OCI-LY1 (cell line): ENCODE results near the gene DOCK7.

Source experiments
- EZH2 ChIP-seq: fragments of 200-600 bp; sonication (generic), shearing (Covaris generic); IDR thresholded peaks from 2 replicates; pipeline ENCODE4 v1.8.0; 2017; ENCODE audit warnings: borderline replicate concordance, mixed run types, mild to moderate bottlenecking, antibody characterized with exemption, low read length, moderate library complexity, mixed read lengths
- TF ChIP-seq, protein P1 (sequence below): fragments of 200-600 bp; sonication (generic), shearing (Covaris generic); IDR thresholded peaks from 2 replicates; pipeline ENCODE4 v1.5.1; 2017; ENCODE audit warnings: mild to moderate bottlenecking, antibody characterized with exemption, low read length, moderate library complexity, mixed read lengths

DNA sequence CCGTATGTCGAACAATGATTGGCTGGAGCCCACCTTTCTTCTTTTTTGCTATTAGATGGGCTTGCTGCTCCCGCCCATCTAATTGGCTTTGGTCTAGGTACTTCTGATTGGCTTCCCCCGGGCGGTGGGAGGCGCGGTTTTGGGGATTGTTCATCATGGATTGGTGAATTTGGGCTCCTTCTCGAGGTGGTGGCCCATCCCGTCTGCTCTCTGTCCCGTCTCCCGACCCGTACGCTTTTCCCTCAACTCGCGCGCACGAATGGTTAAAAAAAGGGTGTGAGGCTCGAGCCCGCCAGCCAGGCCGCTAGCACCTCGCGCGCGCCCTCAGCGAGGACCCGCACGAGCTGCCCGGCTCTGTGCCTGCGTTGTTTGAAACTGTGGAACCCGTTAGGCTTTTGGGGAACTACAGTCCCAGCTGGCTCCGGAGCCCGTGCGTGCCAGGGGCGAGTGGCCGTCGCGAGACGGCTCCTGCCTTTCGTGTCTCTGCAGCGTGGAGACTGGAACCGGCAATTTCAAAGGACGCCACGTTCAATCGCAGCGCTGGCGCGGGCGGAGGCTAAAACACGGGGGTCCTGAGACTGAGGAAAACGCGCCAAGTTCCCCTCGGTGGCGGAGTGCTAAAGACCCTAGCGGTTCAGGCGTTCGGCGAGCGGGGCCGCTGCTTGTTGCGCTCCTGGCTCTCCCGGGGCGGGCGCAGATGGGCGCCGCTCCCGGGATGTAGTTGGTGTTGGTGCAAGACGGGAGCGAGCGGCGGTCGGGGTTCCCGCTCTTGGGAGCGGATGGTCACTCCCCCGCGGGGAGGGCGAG lies 251.5 kb downstream of the DOCK7 start, which contains the start of gene USP1:
- TF ChIP-seq, protein P1, sequence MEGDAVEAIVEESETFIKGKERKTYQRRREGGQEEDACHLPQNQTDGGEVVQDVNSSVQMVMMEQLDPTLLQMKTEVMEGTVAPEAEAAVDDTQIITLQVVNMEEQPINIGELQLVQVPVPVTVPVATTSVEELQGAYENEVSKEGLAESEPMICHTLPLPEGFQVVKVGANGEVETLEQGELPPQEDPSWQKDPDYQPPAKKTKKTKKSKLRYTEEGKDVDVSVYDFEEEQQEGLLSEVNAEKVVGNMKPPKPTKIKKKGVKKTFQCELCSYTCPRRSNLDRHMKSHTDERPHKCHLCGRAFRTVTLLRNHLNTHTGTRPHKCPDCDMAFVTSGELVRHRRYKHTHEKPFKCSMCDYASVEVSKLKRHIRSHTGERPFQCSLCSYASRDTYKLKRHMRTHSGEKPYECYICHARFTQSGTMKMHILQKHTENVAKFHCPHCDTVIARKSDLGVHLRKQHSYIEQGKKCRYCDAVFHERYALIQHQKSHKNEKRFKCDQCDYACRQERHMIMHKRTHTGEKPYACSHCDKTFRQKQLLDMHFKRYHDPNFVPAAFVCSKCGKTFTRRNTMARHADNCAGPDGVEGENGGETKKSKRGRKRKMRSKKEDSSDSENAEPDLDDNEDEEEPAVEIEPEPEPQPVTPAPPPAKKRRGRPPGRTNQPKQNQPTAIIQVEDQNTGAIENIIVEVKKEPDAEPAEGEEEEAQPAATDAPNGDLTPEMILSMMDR, result no peak
- TF ChIP-seq EZH2, result no peak
